HG03097 (cell line): Measurements from ENCODE around the gene TERC.
A peak's percentile ranks its signal among the peaks of the same experiment; 100 is the strongest.

Experiments used
- ATAC-seq: cut with Tn5 transposase; IDR thresholded peaks from one replicate; pipeline ENCODE4 v1.9.1; 2021; ENCODE audit not compliant: unreplicated experiment, low FRiP score

TERC gene

DNA sequence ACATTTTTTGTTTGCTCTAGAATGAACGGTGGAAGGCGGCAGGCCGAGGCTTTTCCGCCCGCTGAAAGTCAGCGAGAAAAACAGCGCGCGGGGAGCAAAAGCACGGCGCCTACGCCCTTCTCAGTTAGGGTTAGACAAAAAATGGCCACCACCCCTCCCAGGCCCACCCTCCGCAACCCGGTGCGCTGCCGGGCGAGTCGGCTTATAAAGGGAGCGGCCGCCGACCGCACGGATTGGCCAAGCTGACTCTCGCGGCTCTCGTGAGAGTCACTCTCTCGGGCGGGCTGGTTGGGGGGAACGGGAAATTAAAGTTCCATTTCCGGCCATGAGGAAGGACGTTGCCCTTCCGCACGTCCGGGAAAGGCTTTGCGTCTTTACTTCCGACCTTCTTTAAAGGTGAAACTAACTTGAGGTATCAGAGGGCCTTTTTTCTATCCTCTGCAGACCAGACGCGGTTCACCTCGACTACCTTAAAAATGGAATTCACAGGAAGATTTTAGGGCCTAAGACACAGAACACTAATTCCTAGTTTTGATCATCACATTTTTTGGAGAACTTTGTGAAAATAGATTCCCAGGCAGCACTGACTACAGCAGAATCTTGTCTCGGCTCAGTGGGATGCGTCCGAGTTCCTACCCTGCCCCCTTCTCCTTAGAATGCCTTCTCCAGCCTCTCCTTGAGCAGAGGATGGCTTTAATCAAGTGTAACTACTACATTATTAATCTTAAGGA, at the start of gene TERC:
TERC (minus strand) TSS at position 179 of the 731 bp plus-strand sequence.
- peak; percentile 76 for ATAC-seq

DNA sequence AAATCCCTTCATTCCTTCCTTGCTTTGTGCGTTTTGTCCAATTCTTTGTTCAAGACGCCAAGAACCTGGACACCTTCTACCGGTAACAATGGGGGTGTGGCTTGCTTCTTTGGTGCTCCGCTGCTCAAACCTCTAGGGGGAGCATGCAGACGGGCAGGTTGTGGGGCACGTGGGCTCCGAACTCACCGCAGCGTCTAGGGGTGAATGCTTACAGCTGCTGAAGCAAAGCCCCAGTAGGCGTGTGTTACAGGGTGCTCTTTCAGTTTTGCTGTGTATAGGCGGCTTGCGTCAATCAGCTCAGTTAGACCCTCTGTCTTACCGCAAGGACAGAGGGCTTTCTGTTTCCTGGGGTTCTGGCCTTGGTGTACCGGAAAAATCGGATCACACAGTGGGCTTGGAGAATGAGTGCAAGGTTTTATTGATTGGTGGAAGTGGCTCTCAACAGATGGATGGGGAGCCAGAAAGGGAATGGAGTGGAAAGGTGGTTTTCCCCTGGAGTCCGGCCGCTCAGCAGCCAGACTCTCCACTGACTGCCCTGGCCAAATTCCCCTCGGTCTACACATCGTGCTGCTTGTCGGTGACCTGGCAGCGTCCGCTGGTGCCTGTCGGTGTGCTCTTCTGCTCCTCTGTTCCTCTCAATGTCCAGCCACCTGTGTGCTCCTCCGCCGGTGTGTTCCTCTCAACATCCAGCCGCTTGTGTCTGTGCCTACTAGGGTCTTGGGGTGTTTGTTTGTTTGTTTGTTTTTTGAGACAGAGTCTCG, 49.1 kb upstream of the TERC start:
- peak; percentile 89 for ATAC-seq

GRCh38 chr3:169813278-169813677, 48.4 kb upstream of the TERC start:
- ATAC-seq, result no peak

GRCh38 chr3:169812332-169813235, 47.7 kb upstream of the TERC start, which contains the start of the genes LRRC34 and LRRIQ4:
Gene LRRC34 (minus strand): TSS chr3:169812904. CDS start chr3:169812548, 356 bp downstream.
Gene LRRIQ4 (plus strand): TSS chr3:169812870. CDS start chr3:169821922, 9,052 bp downstream.
- ATAC-seq, result peak; percentile 67

DNA sequence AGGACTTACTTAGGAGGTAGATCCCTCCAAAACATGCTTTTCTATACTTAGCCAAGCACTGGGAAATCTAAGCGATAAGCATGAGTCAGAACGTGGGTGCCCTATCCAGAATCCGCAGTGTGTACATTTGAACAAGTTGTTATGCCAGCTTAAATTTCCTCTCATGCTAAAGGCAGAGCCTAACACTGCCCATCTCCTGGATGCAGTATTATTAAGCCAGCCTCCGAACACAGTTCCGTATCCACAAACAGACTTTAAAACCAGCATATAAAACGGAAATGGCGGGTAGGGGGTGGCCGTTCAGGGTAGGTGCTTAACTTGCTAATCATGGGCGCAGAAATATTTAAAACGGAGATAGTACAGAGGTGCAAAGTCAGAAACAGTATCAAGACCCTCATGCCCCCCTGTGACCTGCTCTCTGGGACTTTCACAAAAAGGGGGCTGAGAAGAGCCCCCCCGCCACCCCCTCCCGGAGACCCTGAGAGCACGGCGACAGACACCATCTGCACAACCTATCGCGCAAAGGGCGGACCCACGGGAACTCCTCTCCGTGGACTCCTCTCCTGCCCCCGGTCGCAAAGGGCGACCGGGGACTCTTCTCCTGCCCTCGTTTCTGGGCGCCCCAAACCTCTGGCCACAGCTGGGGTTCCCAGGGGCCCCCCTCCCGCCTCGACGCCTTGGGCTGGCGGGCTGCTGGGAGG, 46.9 kb upstream of the TERC start:
- ATAC-seq, result no peak

DNA sequence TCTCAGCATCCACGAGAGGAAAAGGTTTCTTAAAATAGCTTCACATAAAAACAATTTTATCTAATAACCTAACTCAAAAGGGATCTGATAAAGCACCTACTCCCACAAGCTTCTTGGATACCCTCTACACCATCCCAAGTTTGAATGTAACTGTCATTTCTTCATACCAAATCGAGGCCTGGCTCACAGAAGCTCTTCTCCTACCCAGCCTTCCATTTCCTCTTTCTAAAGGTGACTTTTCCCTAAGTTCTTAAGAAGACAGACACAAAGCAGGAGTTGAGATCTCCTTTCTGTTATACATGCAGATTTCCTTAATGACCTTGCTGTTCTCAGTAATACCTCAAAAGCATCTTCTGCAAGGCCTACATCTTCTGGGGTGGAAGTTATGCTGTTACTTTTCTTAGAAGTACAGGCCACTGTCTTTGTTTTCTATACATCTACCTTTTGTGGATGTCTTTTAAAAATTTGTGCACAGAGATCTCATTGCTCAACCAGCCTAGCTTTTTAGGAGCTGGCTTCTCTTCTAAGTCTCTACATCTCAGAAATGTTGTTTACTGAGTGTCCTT, 44.5 kb upstream of the TERC start:
- no peak for ATAC-seq

- ATAC-seq, result no peak
Observed at GRCh38 chr3:169804681-169805080, 39.8 kb upstream of the TERC start.

GRCh38 chr3:169792359-169792758, 27.5 kb upstream of the TERC start:
- ATAC-seq, result no peak

DNA sequence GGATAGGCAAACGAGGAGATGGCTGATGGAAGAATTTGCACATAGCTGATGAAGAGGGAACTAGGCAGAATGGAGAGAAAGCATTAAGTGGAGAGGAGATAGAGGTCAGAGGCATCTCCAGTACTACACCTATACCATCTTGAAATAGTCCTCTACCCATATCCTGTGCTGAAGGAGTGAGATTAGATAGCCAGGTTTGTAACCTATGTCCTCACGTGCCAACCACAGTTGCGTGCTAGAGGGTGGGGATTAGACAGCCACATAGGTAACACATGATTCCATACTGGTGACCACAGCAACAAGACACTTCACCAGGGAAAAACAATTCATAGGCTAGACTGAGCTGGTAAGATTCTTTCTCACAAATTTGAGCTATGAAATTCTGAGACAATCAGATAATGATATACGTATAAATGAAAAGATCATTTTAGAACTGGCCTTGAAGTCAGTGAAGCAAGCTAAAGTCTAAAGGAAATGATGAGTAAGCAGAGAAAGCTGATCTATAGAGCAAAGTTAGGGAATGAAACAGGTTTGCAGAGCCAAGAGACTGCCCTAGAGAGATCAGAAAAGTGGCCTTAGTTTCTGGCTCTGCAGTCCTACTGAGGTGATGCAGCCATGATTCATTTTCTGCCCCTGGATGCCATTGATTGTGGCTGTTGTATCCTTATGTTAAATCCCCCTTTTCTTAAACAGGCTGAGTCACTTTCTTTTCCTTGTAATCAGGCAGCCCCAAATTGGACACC, 26.0 kb upstream of the TERC start:
- no peak for ATAC-seq

DNA sequence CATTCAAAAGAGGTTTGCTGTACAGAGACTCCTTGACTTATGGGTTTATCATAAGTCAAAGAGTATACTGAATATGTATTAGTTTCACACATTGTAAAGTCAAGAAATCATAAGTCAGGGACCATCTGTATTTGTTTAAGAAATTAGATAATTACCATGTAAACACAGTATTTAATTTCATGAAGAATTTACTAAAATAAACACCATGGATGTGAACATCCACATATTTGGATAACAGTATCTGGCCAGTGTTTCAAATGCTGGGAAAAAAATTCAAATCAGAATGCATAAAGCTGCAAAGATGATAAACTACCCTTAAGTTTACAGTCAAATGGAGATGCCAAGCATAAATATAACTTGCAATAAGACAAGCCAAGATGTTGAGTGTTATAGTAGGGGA, 25.4 kb upstream of the TERC start:
- no peak for ATAC-seq

GRCh38 chr3:169787791-169788190, 22.9 kb upstream of the TERC start:
- ATAC-seq, result no peak

DNA sequence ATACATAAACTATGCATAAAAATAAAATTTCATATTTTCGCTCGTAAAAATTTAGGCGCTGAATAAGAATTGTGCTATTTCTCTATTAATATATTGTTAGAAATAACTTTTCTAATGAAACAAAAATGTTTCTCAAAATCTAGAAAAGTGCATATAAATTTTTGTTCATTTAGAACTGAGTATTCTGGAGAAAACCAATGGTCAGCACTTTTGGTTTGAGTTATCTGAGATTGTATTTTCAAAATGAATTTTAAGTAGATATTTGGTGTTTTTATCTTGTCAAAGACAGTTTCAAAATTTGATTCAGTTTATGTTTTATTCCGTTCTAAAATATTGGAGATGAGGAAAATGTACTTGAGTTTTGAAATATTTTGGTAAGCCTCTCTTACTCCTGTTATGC, 22.3 kb upstream of the TERC start:
- no peak for ATAC-seq

GRCh38 chr3:169781209-169781855, 16.5 kb upstream of the TERC start:
- ATAC-seq, result no peak

- no peak for ATAC-seq
Observed at GRCh38 chr3:169780742-169781141, 15.9 kb upstream of the TERC start.

DNA sequence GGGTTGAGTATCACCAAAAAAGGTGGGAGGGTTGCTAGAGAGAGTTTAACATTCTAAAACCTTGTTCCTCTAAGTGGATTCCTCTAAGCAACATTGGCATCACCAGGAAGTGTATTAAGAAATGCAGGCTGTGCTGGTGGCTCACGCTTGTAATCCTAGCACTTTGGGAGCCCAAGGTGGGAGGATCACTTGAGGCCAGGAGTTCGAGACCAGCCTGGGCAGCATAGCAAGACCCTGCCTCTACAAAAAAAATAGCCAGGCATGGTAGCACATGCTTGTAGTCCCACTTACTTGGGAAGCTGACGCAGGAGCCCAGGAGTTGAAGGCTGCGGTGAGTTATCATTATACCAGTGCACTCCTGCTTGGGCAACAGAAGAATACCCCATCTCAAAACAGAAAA, 13.0 kb upstream of the TERC start:
- no peak for ATAC-seq

- no peak for ATAC-seq
Observed at GRCh38 chr3:169774186-169774585, 9.3 kb upstream of the TERC start.

DNA sequence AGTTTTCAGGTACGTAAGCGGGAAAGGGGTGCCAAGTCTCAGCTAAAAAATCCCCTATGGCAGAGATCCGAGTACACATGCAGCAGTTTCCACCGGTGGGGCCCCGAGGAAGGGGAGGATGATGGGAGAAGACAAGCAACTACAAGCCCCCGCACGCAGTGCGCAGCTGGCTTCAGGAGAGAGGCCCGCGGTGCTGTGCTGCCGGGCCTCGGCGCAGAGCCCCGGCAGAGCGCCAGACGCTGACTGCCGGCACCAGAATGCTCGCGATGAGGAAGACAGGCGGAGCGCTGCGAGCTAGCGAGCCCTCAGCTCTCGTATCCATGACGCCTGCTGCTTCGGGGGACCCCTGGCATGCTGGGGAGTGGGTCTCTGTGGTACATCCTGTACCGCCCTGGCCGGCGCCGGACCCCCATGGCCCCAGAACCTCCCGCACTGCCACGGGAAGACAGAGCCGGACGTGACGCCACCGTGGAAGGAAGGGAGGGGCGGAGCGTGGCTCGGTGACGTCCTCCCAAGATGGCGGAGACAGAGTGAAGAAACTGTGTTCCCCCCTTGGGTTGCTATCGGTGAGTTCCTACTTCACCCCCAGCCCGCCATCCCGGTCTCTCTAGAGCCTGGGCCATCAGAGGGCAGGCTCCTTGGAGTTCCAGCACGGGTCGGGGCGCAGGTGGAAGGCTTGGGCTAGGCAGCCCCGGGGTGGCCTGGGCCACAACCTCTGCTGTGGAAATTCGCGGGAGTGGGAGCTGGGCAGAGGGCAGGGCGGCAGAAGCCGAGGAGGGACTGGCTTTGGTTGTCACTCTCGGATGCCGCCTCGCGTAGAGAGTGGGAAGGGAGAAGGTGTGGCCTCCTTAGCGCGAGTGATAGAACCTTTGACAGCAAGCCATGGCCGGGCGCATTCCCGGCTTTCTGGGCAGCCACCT, 8.3 kb upstream of the TERC start, which contains the start of gene MYNN:
MYNN (plus strand) TSS at position 500 of the 920 bp plus-strand sequence. CDS start 900 bp downstream, outside the sequence.
- peak; percentile 82 for ATAC-seq
